HG03108 (cell line): ENCODE data around the gene PARVA.

Experiments
- ATAC-seq: cut with Tn5 transposase; IDR thresholded peaks from one replicate; pipeline ENCODE4 v1.9.1; 2021; ENCODE audit warnings: moderate library complexity; ENCODE audit not compliant: unreplicated experiment

Gene PARVA

DNA sequence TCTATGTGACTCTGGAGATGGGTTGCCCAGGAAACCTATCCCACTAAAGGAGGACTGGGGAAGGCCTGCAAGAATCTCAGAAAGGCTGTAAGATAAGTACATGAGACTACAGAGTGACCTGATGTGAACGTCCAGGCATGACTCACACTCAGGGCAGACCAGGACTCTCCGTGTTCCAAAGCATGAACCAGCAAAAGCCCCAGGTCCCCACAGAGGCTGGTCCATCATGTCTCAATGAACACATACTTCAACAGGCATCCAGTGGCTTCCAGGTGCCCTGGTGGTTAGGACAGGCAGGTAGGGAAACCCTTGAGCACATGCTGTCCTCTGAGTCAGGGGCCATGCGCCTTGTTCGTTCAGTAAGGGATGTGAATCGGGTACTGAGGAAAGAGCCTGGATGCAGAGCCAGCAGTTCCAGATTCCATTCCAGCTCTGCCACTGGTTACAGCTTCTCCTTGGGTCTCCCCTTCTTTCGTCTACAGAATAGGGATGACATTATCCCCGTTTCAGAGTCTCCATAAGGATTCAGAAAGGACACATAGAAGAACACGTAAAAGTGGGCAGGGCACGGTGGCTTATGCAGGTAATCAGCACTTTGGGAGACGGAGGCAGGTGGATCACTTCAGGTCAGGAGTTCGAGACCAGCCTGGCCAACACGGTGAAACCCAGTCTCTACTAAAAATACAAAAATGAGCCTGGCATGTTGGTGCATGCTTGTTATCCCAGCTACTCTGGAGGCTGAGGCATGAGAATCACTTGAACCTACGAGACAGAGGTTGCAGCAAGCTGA lies 167.8 kb downstream of the PARVA start:
- no peak for ATAC-seq

DNA sequence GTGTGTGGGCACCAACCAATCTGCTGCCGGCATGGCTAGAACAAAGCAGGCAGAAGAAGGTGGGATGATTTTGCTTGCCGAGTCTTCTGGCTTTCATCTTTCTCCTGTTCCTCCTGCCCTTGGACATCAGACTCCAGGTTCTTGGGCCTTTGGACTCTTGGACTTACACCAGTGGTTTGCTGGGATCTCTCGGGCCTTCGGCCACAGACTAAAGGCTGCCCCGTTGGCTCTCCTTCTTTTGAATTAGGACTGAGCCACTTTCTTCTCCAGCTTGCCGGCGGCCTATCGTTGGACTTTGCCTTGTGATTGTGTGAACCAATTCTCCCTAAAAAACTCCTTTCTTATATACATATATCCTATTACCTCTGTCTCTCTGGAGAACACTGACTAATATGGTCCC lies 168.8 kb downstream of the PARVA start:
- no peak for ATAC-seq

DNA sequence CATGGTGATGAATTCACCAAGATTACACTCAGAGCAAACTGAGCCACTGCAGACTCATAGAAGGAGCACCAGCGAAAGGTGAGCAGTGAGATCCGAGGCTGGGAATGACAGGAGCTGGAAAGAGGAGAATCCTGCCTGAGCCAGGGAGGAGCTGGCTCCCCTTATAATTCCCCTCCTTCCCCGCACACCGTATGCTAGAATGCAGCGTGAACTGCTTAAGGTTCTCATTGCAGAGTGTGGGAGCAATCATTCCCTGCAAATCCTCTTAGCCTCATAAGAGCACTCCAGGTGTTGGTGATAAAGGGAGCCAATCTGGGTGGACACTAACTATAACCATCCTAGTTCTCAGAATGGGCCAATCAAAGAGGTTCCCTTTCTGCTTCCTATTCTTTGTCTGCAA lies 169.3 kb downstream of the PARVA start:
- no peak for ATAC-seq

DNA sequence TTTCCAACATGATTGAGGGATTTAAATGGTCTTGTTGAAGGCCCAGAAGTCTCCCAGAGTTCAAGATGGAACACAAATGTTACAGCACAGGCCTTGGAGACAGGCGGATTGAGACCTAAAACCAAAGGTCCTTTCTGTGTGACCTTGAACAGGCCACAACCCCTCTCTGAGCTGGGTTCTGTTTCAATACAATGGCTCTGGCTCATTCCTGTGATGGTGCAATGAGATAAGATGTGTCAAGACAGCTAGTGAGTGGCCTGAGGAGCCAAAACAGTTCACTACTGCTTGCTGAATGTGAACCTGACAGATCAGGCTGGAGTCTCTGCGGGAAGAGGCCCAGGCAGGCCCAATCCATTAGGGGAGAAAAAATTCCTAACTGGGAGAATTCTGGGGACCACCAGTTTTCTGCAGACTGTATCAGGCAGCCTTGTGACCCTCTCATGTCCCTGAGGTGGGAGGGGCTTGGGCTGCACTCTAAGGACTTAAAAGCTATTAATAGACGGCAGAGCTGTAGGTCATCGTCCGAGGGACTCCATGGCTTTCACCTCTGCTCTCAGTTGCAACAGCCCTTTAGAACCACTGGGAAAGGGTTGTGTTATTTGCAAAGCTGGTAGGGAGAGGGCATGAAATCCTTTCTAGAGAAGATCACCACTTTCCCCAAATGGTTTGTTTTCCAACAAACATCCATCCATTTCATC lies 170.7 kb downstream of the PARVA start:
- no peak for ATAC-seq

DNA sequence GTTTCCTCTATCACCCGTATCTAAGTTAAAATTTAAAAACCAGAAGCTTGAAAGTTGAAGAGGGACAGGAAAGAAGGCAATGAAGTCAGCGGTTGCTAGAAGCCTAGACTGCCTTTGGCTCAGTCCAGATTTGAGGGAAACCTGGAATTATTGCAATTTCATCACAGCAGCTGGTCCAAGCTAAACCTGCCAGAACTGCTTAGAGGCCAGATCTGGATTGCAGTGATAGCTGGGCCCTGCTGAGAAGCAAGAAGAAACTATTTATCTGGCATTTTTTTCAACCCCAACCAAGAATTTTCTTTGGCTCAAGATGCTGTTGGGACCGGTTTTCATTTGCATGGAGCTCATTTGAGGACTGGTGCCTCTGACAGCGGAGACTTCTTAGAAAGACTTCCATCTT lies 175.3 kb downstream of the PARVA start:
- ATAC-seq = no peak

DNA sequence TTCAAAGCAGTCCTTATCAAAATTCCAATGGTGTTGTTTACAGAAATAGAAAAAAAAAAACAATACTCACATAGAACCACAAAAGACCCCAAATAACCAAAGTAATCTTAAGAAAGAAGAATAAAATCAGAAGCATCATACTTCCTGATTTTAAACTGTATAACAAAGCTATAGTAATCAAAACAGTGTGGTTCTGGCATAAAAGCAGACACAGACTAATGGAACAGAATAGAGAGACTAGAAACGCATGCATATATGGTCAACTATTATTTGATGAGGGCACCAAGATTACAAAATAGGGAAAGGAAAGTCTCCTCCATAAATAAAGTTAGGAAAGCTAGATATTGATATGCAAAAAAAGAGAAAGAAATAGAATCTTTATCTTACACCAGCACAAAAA lies 176.8 kb downstream of the PARVA start:
- ATAC-seq = no peak

DNA sequence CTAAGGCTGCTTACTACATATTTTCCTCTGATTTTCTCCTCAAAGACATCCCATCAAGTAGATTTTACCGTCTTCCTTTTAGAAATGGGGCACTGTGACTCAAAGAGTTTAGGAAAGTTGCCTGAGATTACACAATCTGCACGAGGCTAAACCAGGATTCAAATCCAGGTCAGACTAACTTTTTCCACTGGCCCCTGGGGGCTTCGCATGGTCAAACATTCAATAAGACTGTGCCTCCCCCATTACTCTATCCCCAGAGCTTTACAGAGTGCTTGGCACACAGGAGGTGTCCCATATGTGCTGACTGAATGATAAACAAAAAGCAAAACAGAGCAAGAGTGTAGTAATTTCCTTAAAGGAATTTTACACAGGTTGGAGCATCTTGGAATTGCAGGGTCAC lies 178.8 kb downstream of the PARVA start:
- no peak for ATAC-seq

DNA sequence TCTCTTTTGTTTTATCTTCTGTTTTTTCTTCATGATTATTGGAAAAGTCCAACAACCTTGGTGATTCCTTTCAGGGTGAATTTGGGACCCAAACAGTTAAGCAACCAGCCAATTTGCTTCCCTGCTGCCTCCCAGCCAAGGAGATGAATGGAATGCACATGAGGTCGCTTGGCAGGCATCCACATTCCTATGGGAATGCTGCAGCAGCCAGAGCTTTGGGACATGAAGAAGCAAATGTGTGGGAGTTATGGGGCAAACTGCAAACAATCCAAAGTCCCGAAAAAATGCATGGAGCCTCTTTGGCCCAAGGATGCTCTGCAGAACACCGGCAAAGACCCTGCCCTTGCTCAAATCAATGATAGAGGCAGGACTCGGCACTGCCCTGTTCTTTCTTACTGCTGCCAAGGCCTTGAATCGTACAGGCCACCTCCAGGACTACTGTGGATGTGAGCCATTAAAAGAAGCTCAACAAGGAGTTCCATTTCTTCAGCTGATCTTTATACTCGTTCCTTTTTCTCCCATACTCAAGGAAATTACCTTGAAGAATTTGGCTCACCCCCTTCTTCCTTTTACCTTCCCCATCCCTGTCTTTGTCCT lies 179.5 kb downstream of the PARVA start:
- no peak for ATAC-seq

DNA sequence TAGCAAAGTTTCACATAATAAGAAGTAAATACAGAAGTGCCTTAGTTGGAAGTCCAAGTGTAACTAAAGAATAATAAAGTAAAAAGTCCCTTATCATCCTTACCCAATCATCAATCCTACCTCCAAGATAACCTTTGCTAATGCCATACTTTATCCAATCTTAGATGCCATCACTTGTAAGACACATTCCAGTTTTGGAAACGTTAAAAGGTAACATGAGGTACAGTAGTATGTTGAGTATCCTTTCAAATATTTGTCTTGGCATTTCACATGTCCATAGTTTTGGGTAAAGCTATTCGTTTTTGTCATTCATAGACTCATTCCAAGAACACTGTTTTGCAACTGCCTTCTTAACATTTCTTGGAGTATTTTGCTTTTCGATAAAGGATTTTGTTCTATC lies 181.6 kb downstream of the PARVA start:
- ATAC-seq = no peak

DNA sequence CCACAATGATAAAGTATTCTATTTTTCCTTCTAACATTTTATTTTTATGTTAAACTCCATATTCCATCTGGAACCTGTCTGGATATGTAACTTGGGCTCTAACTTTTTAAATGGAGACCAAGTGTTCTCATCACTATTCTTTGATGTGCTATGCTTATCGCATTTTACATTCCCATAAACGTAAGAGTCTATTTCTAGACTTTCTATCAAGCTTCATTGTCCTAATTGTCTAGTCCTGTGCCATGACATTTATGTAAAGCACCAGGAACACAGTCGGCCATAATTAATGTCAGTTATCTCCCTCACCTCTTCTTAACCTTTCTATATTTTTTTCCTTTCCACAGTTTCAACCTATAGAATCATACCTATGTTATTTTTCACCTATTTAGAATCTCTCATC lies 183.0 kb downstream of the PARVA start:
- ATAC-seq = no peak

DNA sequence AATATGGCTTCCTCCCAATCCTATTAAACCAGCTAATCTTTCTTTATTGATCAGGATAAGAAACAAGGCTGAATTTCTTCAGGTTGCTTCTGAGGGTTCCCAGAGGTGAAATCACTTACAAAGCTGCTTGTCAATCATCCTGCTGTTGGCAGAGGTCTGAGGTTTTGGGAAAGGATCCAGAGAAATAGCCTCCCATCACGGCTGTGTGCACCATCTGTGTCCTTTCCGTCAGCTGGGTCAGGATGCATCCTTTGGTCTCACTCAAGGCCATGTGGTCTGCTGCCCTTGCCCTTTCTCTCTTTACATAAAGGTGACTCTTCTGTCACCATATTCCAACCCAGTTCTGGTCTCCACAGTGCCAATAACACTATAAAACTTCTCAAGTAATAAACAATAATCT lies 183.5 kb downstream of the PARVA start:
- ATAC-seq = no peak

DNA sequence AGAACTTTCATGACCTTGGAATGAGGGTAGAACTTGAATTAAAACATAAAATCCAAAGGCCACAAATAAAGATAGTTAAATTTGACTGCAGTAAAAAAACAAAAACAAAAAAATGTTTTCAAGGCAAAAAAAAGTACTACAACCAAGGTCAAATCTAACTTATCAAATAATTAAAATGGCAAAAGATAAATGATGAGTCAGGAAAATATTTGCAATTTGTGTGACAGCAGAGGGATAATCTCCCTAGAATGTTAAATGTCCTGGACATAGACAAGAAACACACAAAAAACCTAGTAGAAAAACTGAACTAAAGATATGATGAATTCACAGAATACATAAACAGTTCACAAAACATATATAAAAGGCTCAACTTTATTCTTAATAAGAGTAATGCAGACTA lies 186.6 kb downstream of the PARVA start:
- ATAC-seq = no peak

DNA sequence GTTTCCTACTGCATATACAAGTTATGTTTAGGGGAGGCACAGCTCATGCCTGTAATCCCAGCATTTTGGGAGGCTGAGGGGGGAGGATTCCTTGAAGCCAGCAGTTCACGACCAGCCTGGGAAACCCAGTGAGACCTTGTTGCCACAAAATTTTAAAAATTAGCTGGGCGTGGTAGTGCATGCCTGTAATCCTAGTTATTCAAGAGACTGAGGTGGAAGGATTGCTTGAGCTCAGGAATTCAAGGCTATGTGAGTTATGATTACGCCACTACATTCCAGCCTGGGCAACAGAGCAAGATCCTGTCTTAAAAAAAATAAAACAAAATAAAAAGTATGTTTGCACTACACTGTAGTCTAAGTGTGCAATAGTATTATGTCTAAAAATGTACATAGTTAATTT lies 188.0 kb downstream of the PARVA start:
- ATAC-seq = no peak

DNA sequence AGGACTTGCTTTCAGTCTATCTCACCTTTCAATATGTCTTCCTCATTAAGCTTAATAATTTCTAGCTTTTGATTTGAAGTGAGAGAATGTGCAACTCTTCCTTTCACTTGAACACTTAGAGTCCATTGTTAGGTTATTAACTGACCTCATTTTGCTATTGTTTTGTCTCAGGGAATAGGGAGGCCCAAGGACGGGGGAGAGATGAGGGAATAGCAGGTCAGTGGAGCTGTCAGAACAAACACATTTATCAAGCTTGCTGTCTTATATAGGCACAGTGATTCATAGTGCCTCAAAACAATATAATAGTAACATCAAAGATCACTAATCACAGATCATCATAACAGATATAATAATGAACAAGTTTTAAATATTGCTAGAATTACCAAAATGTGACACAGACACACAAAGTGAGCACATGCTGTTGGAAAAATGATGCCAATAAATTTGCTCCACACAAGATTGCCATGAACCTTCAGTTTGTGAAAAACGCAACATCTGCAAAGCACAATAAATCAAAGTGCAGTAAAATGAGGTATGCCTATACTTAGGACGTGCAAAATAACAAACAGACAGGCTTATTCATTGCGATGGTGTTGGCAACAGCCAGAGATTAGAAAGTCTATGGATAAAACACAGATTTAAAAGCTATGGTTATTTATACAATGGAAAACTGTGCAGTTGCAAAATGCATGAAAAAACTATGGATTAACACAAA lies 190.5 kb downstream of the PARVA start:
- ATAC-seq = no peak

DNA sequence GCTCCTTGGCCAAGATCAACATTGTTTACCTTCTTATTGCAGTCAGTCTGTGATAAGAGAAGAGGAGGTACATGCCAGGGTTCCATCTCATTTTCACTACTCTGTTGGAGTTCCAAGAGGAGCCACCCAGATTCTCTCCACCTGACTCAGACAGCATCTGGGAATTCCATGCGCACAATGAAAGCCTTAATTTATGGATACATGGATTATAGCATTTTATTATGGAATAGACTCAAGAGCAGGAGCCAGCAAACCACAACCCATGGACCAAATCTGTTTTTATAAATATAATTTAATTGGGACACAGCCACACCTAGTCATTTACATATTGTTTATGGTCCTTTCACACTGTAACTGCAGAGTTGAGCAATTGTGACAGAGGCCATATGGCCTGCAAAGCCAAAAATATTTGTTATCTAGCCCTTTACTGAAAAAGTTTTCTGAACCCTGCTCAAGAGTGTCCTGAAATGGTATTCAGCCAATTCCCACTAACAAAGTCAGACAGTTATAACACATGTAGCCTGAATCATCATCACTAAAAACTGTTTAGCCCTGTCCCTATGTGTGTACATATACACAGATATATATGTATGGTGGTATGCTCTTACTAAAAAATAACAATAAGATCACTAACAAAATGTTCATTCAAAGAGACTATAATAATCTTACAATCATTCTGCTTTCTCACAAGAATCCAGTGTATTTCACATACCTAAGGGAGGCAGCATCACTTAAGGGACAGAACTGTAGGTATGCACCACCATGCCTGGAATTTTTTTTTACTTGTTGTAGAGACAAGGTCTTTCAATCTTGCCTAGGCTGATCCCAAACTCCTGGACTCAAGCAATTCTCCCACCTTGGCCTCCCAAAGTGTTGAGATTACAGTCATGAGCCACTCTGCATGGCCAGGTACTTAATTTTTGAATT lies 192.4 kb downstream of the PARVA start:
- no peak for ATAC-seq

DNA sequence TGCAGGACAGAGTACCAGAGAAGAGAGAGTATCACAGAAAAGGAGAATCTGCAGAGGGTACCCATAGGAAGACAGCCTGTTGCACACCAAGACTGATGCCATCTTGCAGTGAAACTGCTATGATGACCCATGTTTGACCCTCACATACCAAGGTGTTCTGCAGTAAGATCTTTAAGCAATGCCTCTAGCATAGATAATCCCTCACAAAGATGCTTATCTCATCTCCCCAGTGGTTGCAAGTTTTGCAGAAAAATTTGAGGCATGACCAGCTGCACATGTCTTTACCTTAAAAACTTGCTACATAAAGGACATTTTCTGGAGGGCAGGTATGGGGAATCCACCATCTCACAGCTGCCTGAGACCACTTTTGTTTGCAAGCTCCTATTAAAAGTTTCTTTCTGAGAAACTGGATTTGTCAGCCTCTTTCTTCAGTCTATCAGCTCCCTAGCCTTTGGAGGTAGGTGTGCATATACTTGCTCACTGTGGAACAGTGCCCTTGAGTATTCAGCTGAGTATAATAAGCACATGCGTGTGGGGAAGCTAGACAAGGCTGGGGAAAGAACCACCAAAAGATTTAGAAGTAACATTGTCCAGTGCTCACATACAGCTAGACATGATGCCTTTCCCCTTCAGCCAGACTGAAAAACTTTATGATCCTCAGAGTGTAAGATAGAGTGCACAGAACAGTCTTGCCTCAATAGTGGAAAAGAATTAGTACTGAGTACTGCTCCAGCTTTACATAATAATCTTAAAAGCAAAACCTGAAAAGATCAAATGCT lies 196.5 kb downstream of the PARVA start:
- ATAC-seq = no peak

DNA sequence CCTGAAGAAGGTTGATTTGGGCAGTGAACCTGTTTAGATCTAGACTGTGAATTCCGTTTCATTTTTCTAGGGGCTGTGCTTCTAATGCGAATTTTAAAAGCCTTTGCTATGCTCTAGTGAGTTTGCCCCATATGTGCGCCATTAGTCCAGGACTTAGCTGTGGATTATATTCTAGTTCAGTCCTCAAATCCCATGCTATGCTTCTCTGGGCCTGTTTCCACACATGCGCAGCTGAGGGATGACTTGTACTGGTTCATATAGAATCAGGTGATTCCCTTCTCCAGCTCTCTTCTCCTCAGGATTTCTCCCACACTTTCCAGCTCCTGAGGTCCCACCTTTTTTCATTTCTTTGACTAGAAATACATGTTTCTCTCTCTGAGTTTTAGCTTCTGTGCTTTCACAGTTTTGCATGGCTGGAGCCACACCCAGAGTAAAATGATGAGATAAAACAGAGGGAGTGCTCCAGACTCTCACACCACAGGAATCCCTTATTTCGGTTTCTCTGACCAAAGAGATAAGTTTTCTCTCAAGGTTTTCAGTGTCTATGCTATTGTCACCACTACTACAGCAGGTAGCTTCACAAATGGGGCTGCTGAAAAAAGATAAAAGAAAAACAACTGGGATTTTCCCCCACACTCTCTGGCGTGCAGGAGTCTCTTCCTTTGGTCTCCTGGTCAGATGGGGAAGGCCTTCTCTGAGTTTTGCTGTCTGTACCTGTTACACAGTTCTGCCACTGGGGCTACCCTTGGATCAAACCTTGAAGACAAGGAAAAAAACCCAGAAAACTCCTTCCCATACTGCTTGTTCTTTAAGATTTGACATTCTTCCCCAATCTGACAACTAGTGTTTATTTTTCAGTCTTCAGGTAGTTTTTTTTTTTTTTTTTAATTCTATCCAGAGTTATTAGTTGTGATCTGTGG lies 200.6 kb downstream of the PARVA start:
- no peak for ATAC-seq

DNA sequence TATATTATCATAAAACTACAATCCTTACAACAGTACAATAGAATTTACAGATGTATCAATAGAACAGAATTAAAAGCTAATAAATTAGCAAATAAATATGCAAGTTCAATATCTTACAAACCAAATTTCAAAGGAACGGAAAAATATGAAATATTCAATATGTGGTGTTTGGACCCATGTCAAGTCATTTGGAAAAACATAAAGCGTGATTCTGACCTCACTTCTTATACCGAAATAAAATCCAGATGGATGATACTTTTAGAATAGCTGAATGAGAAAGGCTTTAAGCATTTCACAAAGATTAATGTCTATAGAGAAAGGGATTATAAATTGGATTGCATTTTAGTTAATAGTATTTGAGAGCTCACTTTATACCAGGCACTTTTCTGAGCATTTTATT lies 204.0 kb downstream of the PARVA start:
- ATAC-seq = no peak

DNA sequence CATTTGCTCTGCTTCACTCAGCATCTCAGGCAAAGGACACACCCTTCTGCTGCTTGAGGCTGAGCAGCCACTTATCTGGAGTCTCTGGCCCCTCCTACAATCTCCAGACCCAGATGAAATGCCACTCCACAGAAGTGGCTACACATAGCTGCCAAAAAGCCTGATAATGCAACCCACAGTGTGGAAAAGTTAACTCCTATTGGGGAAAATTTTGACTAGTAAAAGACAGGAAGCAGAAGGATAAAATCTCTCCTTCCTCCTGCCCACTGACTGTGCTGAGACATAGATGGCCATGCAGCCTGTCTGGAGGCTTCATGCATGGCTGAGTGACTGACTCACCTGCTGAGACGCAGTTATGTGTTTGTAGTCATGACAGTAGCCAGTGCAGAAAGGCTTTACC lies 204.6 kb downstream of the PARVA start:
- ATAC-seq = no peak
